Stomach (tissue), 9 donors: ENCODE measurements around the gene RPS3. TPM values are rescaled to one million over a fixed set of nuclear protein-coding genes. Genes with fewer than 3 reads are reported as not detected.

Source experiments
- DNase-seq, 2 donors: peaks; one replicate each; pipeline versions ENCODE4 v3.0.0 to v3.0.0-alpha.2; 2013 to 2019
- H3K27ac ChIP-seq, 5 donors: fragments of 200-600 bp in 4 of 5; sonication (generic) in 4 of 5; one replicate each; pipeline ENCODE4 v1.5.1; 2013 to 2019; ENCODE audit warnings: mild to moderate bottlenecking in 1 of 5, moderate library complexity in 1 of 5
- H3K27me3 ChIP-seq, 3 donors: fragments of 200-600 bp; sonication (generic); one replicate each; pipeline ENCODE4 v1.5.1; 2017 to 2019; ENCODE audit warnings: mixed run types in 1 of 3
- H3K36me3 ChIP-seq, 4 donors: fragments of 200-600 bp; sonication (generic); 1 replicate in 3 of 4; 2 replicates in 1 of 4; pipeline ENCODE4 v1.5.1; 2016 to 2019
- H3K4me1 ChIP-seq, 4 donors: fragments of 200-600 bp; sonication (generic); one replicate each; pipeline ENCODE4 v1.5.1; 2016 to 2019
- H3K4me3 ChIP-seq, 4 donors: fragments of 200-600 bp; sonication (generic) in 3 of 4; one replicate each; pipeline ENCODE4 v1.5.1; 2016 to 2019; ENCODE audit warnings: mild to moderate bottlenecking in 1 of 4
- H3K9me3 ChIP-seq, 4 donors: fragments of 200-600 bp; sonication (generic); one replicate each; pipeline ENCODE4 v1.5.1; 2016 to 2019
- CTCF ChIP-seq, 7 experiments: fragments of 450-650 bp in 4 of 7; fragments of 200-600 bp in 3 of 7; sonication (generic) in 3 of 7; IDR thresholded peaks; one replicate each; pipeline ENCODE4 v1.5.1; 2016 to 2019; ENCODE audit warnings: antibody characterized with exemption in 7 of 7, control low read depth in 2 of 7, mild to moderate bottlenecking in 1 of 7
- EP300 ChIP-seq: sonication (generic); formaldehyde crosslinking; IDR thresholded peaks from one replicate; pipeline ENCODE4 v1.6.1; 2017; ENCODE audit warnings: antibody characterized with exemption
- POLR2A ChIP-seq, 4 donors: fragments of 450-650 bp; IDR thresholded peaks; one replicate each; pipeline ENCODE4 v1.6.1; 2016; ENCODE audit warnings: antibody characterized with exemption in 4 of 4, control low read depth in 2 of 4, mild to moderate bottlenecking in 1 of 4, moderate library complexity in 1 of 4
- POLR2AphosphoS5 ChIP-seq, 3 donors: sonication (generic); formaldehyde crosslinking; IDR thresholded peaks; one replicate each; pipeline ENCODE4 v1.6.1; 2016; ENCODE audit warnings: antibody characterized with exemption in 3 of 3
- WGBS, 5 donors: extraction: QIAGEN DNeasy Blood & Tissue Kit in 3 of 5; methylation state at CpG; one replicate each; pipeline versions ENCODE4 v1.1.5 to v1.1.7; 2013 to 2018; 5-methylcytosine and 5-hydroxymethylcytosine counted together
- intact Hi-C: fragments of 100-400 bp; cut with DNase I; formaldehyde crosslinking; loops from one replicate; pipeline ENCODE4 v1.15.1; 2023; ENCODE audit warnings: low total_unique reads
- polyA plus RNA-seq, 3 donors: library from polyadenylated mRNA; stranded (reverse); fragments of 200-250 nt; gene quantifications; one replicate each; pipeline ENCODE4 v1.2.3, GENCODE V29; 2013
- total RNA-seq, 5 donors: library from RNA; depleted of rRNA; stranded (reverse); fragments of >200 nt; gene quantifications; one replicate each; pipeline versions ENCODE4 v1.1.0 to v1.2.3, GENCODE V29; 2014 to 2016
- donor health status: healthy with polysubstance abuse.
- donor health status: Bipolar disorder and iron deficiency.
- donor health status: healthy.

The RPS3 gene
- total and polyA plus RNA-seq, 8 donors: 607 to 3,770 (median 1,532) TPM

GRCh38 chr11:75350122-75350742 is 49.1 kb upstream of the RPS3 start:
- no peaks in the 10 kb centered on the region for H3K9me3 ChIP-seq
- peak overlapping the region; percentile 66 to 92 (median 76) for H3K4me3 ChIP-seq
- WGBS, 5 donors: 25 to 47% (median 39%) methylated on average over 9 of the region's 9 CpGs
- H3K4me1 ChIP-seq: peaks cover 65 to 79% (median 74%) of the 10 kb centered on the region in 4 donors
- H3K36me3 ChIP-seq: no peaks in the 10 kb centered on the region
- H3K27ac ChIP-seq: peak overlapping the region; percentile 95 to 98 (median 97)
- intact Hi-C loops: no loop called here
- TF ChIP-seq POLR2AphosphoS5 (IDR thresholded peaks at IDR 0.05) (no peak), POLR2A (IDR thresholded peaks at IDR 0.05) (no peak), EP300 (no peak), CTCF (IDR thresholded peaks at IDR 0.05) (no peak)
- H3K27me3 ChIP-seq: no peaks in the 10 kb centered on the region
- no peak for DNase-seq

DNA sequence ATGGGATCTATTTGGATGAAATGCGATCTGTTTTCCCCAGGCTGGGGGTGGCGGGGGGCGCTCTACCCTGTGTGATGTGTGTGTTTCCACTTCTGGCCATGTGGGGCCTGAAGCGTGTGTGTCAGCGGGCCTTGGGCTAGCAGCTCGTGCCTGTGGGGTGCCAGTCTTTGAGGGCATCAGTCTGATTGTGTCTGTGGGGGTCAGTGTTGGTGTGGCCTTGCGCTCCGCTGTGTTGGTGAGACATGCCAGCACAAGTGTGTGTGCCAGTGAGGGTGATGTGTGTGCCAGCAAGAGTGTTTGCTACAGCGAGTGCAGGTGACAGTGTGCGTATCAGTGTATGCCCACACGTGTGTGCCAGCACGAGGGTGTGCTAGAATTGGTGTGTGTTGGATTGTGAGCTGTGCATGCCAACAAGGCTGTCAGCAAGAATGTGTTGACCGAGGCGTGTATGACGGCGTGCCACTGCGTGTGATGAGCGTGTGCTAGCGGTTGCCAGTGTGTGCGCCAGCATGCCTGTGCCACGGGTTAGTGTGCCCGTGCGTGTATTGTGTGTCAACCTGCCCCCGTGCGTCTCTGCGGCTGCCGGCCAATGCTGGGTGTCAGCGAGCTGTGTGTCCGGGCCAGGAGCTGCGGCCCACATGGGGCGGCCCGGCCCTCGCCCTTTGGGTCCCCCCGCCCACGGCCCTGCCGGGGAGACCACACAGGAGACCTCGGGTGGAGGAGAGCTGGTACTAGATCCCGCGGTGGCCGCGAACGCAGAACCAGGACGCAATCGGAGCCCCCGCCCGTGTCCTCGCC is 48.4 kb upstream of the RPS3 start:
- intact Hi-C loops: no loop called here
- 2 to 8% (median 3%) methylated on average over 19 to 47 of the region's 47 CpGs for WGBS, 5 donors
- H3K4me3 ChIP-seq: peak overlapping the region; percentile 66 to 92 (median 76)
- peak; percentile 65 to 83 for DNase-seq
- peaks cover 58 to 72% (median 67%) of the 10 kb centered on the region in 4 donors for H3K4me1 ChIP-seq
- no peaks in the 10 kb centered on the region for H3K27me3 ChIP-seq
- TF ChIP-seq EP300 (no peak), POLR2AphosphoS5 (IDR thresholded peaks at IDR 0.05) (peak in 2 of 3 donors; percentile 15 to 38), POLR2A (IDR thresholded peaks at IDR 0.05) (no peak), CTCF (IDR thresholded peaks at IDR 0.05) (peak in 1 of 7 experiments; percentile 46)
- peak overlapping the region; percentile 95 to 98 (median 97) for H3K27ac ChIP-seq
- H3K36me3 ChIP-seq: no peaks in the 10 kb centered on the region
- no peaks in the 10 kb centered on the region for H3K9me3 ChIP-seq

- TF ChIP-seq CTCF (IDR thresholded peaks at IDR 0.05) (no peak), POLR2AphosphoS5 (IDR thresholded peaks at IDR 0.05) (no peak), EP300 (no peak), POLR2A (IDR thresholded peaks at IDR 0.05) (no peak)
- peak in 1 of 2 donors; percentile 82 for DNase-seq
- H3K36me3 ChIP-seq: no peaks in the 10 kb centered on the region
- H3K27ac ChIP-seq: peak within 1 kb of the TSS; percentile 95 to 98 (median 97)
- 0 to 1% (median 1%) methylated on average over 1 to 38 of the region's 38 CpGs for WGBS, 5 donors
- H3K9me3 ChIP-seq: no peaks in the 10 kb centered on the region
- H3K4me1 ChIP-seq: peaks cover 53 to 67% (median 62%) of the 10 kb centered on the region in 4 donors
- intact Hi-C loops: no loop called here
- peak within 1 kb of the TSS; percentile 66 to 92 (median 76) for H3K4me3 ChIP-seq
- H3K27me3 ChIP-seq: no peaks in the 10 kb centered on the region
Observed at GRCh38 chr11:75351541-75351790, 47.9 kb upstream of the RPS3 start, which contains the start of gene ARRB1. Gene ARRB1, minus strand, starts transcription at chr11:75351661. Its CDS starts 54 bp downstream, at chr11:75351607.

- peak overlapping the region; percentile 66 to 92 (median 76) for H3K4me3 ChIP-seq
- WGBS, 5 donors: 0 to 2% (median 1%) methylated on average over 36 to 64 of the region's 64 CpGs
- no peaks in the 10 kb centered on the region for H3K27me3 ChIP-seq
- no peaks in the 10 kb centered on the region for H3K36me3 ChIP-seq
- no peaks in the 10 kb centered on the region for H3K9me3 ChIP-seq
- TF ChIP-seq POLR2AphosphoS5 (IDR thresholded peaks at IDR 0.05): peak; percentile 20 to 76 (median 66)
- no peak for TF ChIP-seq EP300
- peak in 1 of 7 experiments; percentile 12 for TF ChIP-seq CTCF (IDR thresholded peaks at IDR 0.05)
- peak; percentile 67 to 92 for DNase-seq
- H3K4me1 ChIP-seq: peaks cover 47 to 61% (median 57%) of the 10 kb centered on the region in 4 donors
- H3K27ac ChIP-seq: peak overlapping the region; percentile 95 to 98 (median 97)
- intact Hi-C loops: no loop called here
Observed at GRCh38 chr11:75351791-75352587, 47.3 kb upstream of the RPS3 start.
